ENCODE measurements around the gene STK39.

STK39 gene

DNA sequence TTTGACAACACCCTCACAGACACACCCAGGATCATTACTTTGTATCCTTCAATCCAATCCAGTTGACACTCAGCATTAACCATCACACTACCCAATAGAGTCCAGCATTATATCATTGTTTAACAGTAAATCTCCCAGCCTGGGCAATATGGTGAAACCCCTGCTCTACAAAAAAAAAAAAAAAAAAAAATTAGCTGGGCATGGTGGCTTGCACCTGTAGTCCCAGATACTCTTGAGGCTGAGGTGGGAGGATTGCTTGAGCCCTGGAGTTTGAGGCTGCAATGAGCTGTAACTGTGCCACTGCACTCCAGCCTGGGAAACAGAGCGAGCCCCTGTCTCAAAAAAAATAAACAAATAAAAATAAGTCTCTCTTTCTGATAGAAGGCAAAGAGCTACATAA, 304.0 kb downstream of the STK39 start:
- Histone ChIP-seq H3K79me2 (ENCODE audit: insufficient read depth, low read length) (no peaks in the 10 kb centered on the region), H3K27me3 (ENCODE audit: insufficient read depth, low read length, poor library complexity) (peaks cover 3% of the 10 kb centered on the region), H3K4me2 (ENCODE audit: insufficient read depth, low read length) (no peak overlapping the region), H4K20me1 (ENCODE audit: insufficient read depth, low read length) (no peaks in the 10 kb centered on the region), H3K36me3 (ENCODE audit: insufficient read depth, low read length) (no peaks in the 10 kb centered on the region), H3K4me3 (ENCODE audit: low read depth in 1 of 2, low read length in 2 of 2) (no peak overlapping the region), H3K27ac (ENCODE audit: low read length) (no peak overlapping the region), H2AFZ (ENCODE audit: low read depth, low read length) (no peak overlapping the region), H3K9ac (ENCODE audit: low read depth, low read length) (no peak overlapping the region), H3K9me3 (ENCODE audit: insufficient read depth, low read length, severe bottlenecking) (no peaks in the 10 kb centered on the region), H3K4me1 (ENCODE audit: insufficient read depth, low read length) (no peaks in the 10 kb centered on the region)
- TF ChIP-seq EZH2 (IDR thresholded peaks at IDR 0.05; ENCODE audit: borderline replicate concordance, low read depth, low read length, severe bottlenecking): no peak
- TF ChIP-seq, protein P1, sequence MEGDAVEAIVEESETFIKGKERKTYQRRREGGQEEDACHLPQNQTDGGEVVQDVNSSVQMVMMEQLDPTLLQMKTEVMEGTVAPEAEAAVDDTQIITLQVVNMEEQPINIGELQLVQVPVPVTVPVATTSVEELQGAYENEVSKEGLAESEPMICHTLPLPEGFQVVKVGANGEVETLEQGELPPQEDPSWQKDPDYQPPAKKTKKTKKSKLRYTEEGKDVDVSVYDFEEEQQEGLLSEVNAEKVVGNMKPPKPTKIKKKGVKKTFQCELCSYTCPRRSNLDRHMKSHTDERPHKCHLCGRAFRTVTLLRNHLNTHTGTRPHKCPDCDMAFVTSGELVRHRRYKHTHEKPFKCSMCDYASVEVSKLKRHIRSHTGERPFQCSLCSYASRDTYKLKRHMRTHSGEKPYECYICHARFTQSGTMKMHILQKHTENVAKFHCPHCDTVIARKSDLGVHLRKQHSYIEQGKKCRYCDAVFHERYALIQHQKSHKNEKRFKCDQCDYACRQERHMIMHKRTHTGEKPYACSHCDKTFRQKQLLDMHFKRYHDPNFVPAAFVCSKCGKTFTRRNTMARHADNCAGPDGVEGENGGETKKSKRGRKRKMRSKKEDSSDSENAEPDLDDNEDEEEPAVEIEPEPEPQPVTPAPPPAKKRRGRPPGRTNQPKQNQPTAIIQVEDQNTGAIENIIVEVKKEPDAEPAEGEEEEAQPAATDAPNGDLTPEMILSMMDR (IDR thresholded peaks at IDR 0.05; ENCODE audit: borderline replicate concordance, extremely low read depth, low read length, poor library complexity, severe bottlenecking): no peak
- no peak for DNase-seq
- ATAC-seq (ENCODE audit: insufficient read depth, low read depth): no peak

DNA sequence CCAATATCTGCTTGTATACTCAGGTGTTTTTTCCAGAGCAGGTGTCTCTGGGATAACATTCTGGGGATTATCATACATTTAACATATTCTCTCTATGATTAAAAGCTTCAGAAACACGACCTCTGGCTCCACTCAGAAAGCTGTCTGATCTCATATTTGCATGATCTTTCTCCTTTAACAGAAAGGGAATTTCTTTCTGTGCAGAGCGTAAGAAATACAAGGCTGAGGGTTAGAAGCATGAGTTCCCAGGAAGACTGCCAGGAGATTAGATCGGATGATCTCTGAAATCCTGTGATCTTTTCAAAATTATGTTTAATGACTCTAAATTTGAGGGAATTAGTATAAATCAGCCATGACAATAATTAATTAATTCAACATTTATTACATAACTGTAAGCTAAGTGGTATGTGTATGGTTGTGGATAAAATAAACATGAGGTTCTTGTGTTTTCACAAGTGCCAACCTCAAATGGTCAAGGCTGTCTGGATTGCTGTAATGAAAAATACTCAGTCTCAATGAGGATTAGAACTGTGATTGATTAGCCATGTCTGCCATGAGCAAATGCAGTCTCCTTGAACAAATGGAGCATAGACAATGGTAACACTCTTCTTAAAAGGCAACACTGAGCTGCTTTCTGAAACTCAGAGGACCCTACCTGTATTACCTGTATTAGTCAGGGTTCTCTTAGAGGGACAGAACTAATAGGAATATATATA, 304.9 kb downstream of the STK39 start:
- Histone ChIP-seq H3K79me2 (ENCODE audit: insufficient read depth, low read length) (no peaks in the 10 kb centered on the region), H3K4me3 (ENCODE audit: low read depth in 1 of 2, low read length in 2 of 2) (no peak overlapping the region), H3K4me2 (ENCODE audit: insufficient read depth, low read length) (no peak overlapping the region), H3K9ac (ENCODE audit: low read depth, low read length) (no peak overlapping the region), H3K36me3 (ENCODE audit: insufficient read depth, low read length) (no peaks in the 10 kb centered on the region), H3K4me1 (ENCODE audit: insufficient read depth, low read length) (no peaks in the 10 kb centered on the region), H2AFZ (ENCODE audit: low read depth, low read length) (no peak overlapping the region), H4K20me1 (ENCODE audit: insufficient read depth, low read length) (no peaks in the 10 kb centered on the region), H3K27me3 (ENCODE audit: insufficient read depth, low read length, poor library complexity) (peaks cover 3% of the 10 kb centered on the region), H3K27ac (ENCODE audit: low read length) (no peak overlapping the region), H3K9me3 (ENCODE audit: insufficient read depth, low read length, severe bottlenecking) (no peaks in the 10 kb centered on the region)
- no peak for TF ChIP-seq EZH2 (IDR thresholded peaks at IDR 0.05; ENCODE audit: borderline replicate concordance, low read depth, low read length, severe bottlenecking)
- TF ChIP-seq, protein P1 (IDR thresholded peaks at IDR 0.05; ENCODE audit: borderline replicate concordance, extremely low read depth, low read length, poor library complexity, severe bottlenecking): no peak
- DNase-seq (no peak), ATAC-seq (ENCODE audit: insufficient read depth, low read depth) (no peak)

DNA sequence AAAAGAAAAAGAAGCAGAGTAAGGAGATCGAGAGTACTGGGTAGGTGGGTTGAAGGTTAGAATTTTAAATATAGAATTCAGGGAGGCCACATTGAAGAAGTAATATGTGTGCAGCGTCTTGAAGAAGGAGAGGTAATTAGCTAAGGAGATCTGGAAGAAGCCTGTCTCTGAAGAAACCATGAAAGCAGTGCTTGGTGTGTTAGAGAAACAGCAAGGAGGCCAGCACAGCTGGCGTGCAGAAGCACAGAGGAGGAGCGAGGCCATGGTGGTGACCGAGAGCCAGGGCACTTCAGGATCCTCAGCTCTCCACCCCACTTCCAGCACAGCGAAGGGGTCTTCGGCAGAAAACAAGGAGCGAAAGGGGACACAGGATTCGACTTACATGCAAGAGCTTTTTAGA, 305.8 kb downstream of the STK39 start:
- H3K4me2 ChIP-seq (ENCODE audit: insufficient read depth, low read length): no peak overlapping the region
- ATAC-seq (ENCODE audit: insufficient read depth, low read depth): no peak
- no peak overlapping the region for H3K4me3 ChIP-seq (ENCODE audit: low read depth in 1 of 2, low read length in 2 of 2)
- H4K20me1 ChIP-seq (ENCODE audit: insufficient read depth, low read length): no peaks in the 10 kb centered on the region
- no peaks in the 10 kb centered on the region for H3K9me3 ChIP-seq (ENCODE audit: insufficient read depth, low read length, severe bottlenecking)
- H2AFZ ChIP-seq (ENCODE audit: low read depth, low read length): no peak overlapping the region
- TF ChIP-seq, protein P1 (IDR thresholded peaks at IDR 0.05; ENCODE audit: borderline replicate concordance, extremely low read depth, low read length, poor library complexity, severe bottlenecking): no peak
- no peak for TF ChIP-seq EZH2 (IDR thresholded peaks at IDR 0.05; ENCODE audit: borderline replicate concordance, low read depth, low read length, severe bottlenecking)
- no peak overlapping the region for H3K27ac ChIP-seq (ENCODE audit: low read length)
- no peaks in the 10 kb centered on the region for H3K79me2 ChIP-seq (ENCODE audit: insufficient read depth, low read length)
- no peak overlapping the region for H3K9ac ChIP-seq (ENCODE audit: low read depth, low read length)
- H3K4me1 ChIP-seq (ENCODE audit: insufficient read depth, low read length): no peaks in the 10 kb centered on the region
- H3K27me3 ChIP-seq (ENCODE audit: insufficient read depth, low read length, poor library complexity): peaks cover 3% of the 10 kb centered on the region
- no peaks in the 10 kb centered on the region for H3K36me3 ChIP-seq (ENCODE audit: insufficient read depth, low read length)
- DNase-seq: no peak
